ENCODE results near the gene ENPEP.

GRCh38 chr4:110498420-110498819 lies 22.5 kb downstream of the ENPEP start:
- TF ChIP-seq POLR2A (IDR thresholded peaks at IDR 0.05; ENCODE audit: low read depth, low read length) (no peak), TAF1 (IDR thresholded peaks at IDR 0.05; ENCODE audit: borderline replicate concordance, low read depth, low read length) (no peak), POLR2AphosphoS5 (IDR thresholded peaks at IDR 0.05; ENCODE audit: low read depth, low read length) (no peak)

All from GM12892 (cell line).